ENCODE measurements around the gene PIGR. TPM values are rescaled to one million over a fixed set of nuclear protein-coding genes. Genes with fewer than 3 reads are reported as not detected.

PIGR gene
- total RNA-seq, 2 experiments from 2014 or later, result 0.03 TPM; not detected in 1

DNA sequence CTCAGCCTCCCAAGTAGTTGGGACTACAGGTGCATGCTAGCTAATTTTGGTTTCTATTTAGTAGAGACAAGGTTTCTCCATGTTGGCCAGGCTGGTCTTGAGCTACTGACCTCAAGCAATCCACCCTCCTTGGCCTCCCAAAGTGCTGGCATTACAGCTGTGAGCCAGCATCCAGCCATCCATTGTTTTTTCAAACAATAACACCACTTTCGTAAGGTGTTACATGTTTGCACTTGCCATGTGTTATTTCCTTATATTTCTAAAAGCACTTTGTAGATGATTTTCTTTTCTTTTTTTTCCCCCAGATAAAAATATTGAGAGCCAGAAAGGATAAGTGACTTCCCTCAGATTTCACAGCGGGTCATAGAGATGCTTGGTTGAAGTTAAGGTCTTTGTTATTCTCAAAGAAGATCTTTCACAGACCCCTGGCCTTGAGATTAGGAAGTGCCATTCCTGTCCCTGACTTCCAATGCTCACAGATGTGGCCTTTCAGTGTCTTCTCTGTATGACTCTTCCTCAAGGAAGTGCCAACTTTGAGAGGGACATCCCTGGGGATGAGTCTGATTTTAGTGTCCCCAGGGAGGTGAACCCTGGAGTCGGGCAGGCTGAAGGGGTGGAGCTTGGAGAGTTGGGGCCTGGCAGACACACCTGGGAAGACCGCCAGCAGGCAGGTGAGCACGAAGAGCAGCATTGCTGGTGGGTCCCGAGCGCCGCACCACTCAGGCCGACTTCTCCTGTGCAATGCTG, 6.3 kb downstream of the PIGR start:
- Histone ChIP-seq H3K9me3 (ENCODE audit: low read length) (no peaks in the 10 kb centered on the region), H3K9me2 (ENCODE audit: insufficient read depth, low read length) (no peaks in the 10 kb centered on the region), H4K20me1 (ENCODE audit: insufficient read depth, low read length) (no peaks in the 10 kb centered on the region), H3K4me1 (ENCODE audit: insufficient read depth, low read length, poor library complexity, severe bottlenecking) (no peaks in the 10 kb centered on the region), H3K4me3 (ENCODE audit: low read depth, low read length, poor library complexity, severe bottlenecking) (no peak overlapping the region), H2AFZ (ENCODE audit: low read length) (no peak overlapping the region), H3K36me3 (ENCODE audit: insufficient read depth, low read length) (no peaks in the 10 kb centered on the region), H3K4me2 (ENCODE audit: low read length) (no peak overlapping the region), H3K27ac (ENCODE audit: low read depth, low read length, poor library complexity, severe bottlenecking) (no peak overlapping the region), H3K79me2 (ENCODE audit: insufficient read depth, low read depth, low read length) (no peaks in the 10 kb centered on the region)
- ChIA-PET CTCF (ENCODE audit: unreplicated experiment) (no interaction called here), POLR2A (no interaction called here)
- no TSS peak for BruUV-seq (replicated peaks)
- intact Hi-C loops (cut with micrococcal nuclease; ENCODE audit: unreplicated experiment), result no loop called here
- DNase-seq (ENCODE audit: low spot score), result no peak
- no peak for TF ChIP-seq EZH2phosphoT487 (IDR thresholded peaks at IDR 0.05; ENCODE audit: borderline replicate concordance, low read depth, low read length)
- no peak for TF ChIP-seq CTCF (conservative IDR thresholded peaks at IDR 0.05; ENCODE audit: low read length)

GRCh38 chr1:206939131-206939530, 7.1 kb downstream of the PIGR start:
- no peaks in the 10 kb centered on the region for H3K9me3 ChIP-seq (ENCODE audit: low read length)
- no TSS peak for BruUV-seq (replicated peaks)
- DNase-seq (ENCODE audit: low spot score), result no peak
- no peaks in the 10 kb centered on the region for H3K79me2 ChIP-seq (ENCODE audit: insufficient read depth, low read depth, low read length)
- no peaks in the 10 kb centered on the region for H3K4me1 ChIP-seq (ENCODE audit: insufficient read depth, low read length, poor library complexity, severe bottlenecking)
- no peak overlapping the region for H3K4me3 ChIP-seq (ENCODE audit: low read depth, low read length, poor library complexity, severe bottlenecking)
- intact Hi-C loops (cut with micrococcal nuclease; ENCODE audit: unreplicated experiment), result no loop called here
- no peak overlapping the region for H3K27ac ChIP-seq (ENCODE audit: low read depth, low read length, poor library complexity, severe bottlenecking)
- CTCF ChIA-PET (ENCODE audit: unreplicated experiment), result no interaction called here
- POLR2A ChIA-PET, result no interaction called here
- no peak overlapping the region for H3K4me2 ChIP-seq (ENCODE audit: low read length)
- no peak overlapping the region for H2AFZ ChIP-seq (ENCODE audit: low read length)
- no peaks in the 10 kb centered on the region for H3K36me3 ChIP-seq (ENCODE audit: insufficient read depth, low read length)
- H3K9me2 ChIP-seq (ENCODE audit: insufficient read depth, low read length), result no peaks in the 10 kb centered on the region
- H4K20me1 ChIP-seq (ENCODE audit: insufficient read depth, low read length), result no peaks in the 10 kb centered on the region
- no peak for TF ChIP-seq EZH2phosphoT487 (IDR thresholded peaks at IDR 0.05; ENCODE audit: borderline replicate concordance, low read depth, low read length)
- TF ChIP-seq CTCF (conservative IDR thresholded peaks at IDR 0.05; ENCODE audit: low read length), result no peak

GRCh38 chr1:206937425-206937824, 8.8 kb downstream of the PIGR start:
- Histone ChIP-seq H3K4me3 (ENCODE audit: low read depth, low read length, poor library complexity, severe bottlenecking) (no peak overlapping the region), H3K4me1 (ENCODE audit: insufficient read depth, low read length, poor library complexity, severe bottlenecking) (no peaks in the 10 kb centered on the region), H3K36me3 (ENCODE audit: insufficient read depth, low read length) (no peaks in the 10 kb centered on the region), H3K79me2 (ENCODE audit: insufficient read depth, low read depth, low read length) (no peaks in the 10 kb centered on the region), H4K20me1 (ENCODE audit: insufficient read depth, low read length) (no peaks in the 10 kb centered on the region), H3K9me3 (ENCODE audit: low read length) (no peaks in the 10 kb centered on the region), H3K4me2 (ENCODE audit: low read length) (no peak overlapping the region), H2AFZ (ENCODE audit: low read length) (no peak overlapping the region), H3K9me2 (ENCODE audit: insufficient read depth, low read length) (no peaks in the 10 kb centered on the region), H3K27ac (ENCODE audit: low read depth, low read length, poor library complexity, severe bottlenecking) (no peak overlapping the region)
- intact Hi-C loops (cut with micrococcal nuclease; ENCODE audit: unreplicated experiment), result no loop called here
- no peak for DNase-seq (ENCODE audit: low spot score)
- CTCF ChIA-PET (ENCODE audit: unreplicated experiment), result no interaction called here
- POLR2A ChIA-PET, result no interaction called here
- no TSS peak for BruUV-seq (replicated peaks)
- TF ChIP-seq CTCF (conservative IDR thresholded peaks at IDR 0.05; ENCODE audit: low read length), result no peak
- TF ChIP-seq EZH2phosphoT487 (IDR thresholded peaks at IDR 0.05; ENCODE audit: borderline replicate concordance, low read depth, low read length), result no peak
